ENCODE measurements around the gene OGFR.

Gene OGFR

DNA sequence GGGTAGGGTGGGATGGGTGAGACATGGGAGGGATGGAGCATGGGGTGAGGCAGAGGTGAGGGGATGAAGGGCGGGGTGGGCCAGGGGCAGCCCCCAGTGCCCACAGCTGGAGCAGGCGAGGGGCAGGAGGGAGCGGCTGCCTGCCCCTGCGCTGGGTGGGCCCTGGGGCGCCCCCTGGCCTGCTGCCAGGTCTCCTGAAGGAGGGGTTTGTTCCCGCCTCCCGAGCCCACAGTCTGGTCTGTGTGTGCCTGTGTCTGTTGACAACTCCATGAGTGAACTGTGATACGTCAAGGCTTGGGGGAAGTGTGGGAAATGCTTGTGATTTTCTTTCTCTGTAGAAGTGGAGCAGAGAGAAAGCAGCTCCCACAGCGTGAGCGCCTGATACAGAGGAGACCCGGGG lies 19.2 kb upstream of the OGFR start:
- DNase-seq = no peak

DNA sequence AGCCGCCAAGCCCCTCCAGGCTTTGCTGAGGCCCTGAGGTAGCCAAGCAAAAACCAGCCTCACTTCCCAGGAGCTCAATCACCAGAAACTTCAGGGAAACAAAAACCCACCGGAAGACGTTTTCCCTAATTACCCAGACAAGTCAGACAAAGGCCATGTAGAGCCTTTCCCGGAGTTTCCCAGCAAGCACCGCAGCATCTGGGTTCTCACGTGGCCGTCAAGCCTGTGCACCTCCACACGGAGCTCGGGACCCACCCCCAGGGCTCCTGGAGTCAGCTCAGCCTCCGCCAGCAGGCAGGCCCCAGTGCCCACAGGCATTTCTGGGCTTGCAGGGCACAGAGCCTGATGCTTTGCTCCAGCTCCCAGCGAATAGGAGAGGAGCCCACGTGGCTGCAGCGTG lies 18.5 kb upstream of the OGFR start:
- peak; percentile 74 for DNase-seq

DNA sequence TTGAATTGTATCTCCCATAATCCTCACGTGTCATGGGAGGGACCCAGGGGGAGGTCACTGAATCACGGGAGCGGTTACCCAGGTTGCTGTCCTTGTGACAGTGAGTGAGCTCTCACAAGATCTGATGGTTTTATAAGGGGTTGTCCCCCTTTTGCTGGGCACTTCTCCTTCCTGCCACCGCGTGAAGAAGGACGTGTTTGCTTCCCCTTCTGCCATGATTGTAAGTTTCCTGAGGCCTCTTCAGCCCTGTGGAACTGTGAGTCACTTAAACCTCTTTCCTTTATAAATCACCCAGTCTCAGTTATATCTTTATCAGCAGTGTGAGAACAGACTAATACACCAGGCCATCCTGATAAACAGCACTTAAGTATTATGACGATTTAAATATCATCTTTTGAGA lies 17.3 kb upstream of the OGFR start:
- DNase-seq = no peak

DNA sequence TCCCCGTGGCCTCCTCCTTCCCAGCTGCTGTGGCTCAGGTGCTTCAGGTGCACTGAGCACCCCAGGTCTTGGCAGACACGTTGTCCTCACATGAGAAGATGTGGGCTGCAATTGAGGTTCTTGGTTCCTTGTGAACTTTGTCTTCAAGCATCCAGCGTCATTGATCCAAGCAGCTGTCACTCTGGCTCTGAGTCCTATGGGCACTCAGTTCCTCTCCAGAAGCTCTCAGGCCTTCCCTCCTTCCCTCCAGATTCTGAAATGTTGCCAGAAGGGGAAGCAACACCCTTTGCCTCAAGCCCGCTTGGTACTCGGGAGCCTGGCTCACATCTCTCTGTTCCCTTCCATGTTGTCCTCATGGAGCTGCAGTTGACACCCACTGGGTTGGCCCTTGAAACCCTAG lies 16.8 kb upstream of the OGFR start:
- DNase-seq = no peak

DNA sequence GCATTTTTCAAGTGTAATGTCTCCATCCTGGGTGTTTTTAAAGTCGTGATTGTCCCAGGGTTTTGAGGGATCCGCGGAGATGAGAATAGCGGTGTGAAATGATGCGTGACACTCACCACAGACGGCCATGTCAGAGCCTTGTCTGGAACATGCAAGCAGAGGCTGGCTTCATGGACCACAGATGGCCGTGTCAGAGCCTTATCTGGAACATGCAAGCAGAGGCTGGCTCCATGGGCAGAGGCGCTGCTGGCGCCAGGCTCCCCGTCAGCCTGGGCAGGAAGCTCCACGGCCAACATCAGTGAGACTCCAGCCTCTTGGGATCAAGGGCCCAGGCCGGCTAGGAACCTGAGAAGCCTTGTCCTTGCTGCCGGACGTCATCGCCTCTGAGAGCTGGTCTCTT lies 16.0 kb upstream of the OGFR start:
- no peak for DNase-seq

DNA sequence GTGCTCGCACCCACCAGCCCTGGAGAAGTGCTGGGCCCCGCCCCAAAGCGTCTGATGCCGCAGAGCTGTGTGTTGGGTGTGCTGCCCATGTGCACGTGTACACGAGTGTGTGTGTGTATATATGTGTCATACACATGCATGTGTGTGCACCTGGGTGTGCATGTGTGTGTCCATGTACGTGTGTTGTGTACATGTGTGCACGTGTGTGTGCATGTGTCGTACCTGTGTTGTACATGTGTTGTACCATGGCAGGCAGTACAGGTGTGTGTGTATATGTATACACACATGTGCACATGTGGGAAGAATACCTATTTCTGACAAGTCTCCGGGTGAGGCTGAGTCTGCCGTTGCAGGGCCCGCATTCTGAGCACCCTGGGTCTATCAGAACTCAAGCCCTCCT lies 14.6 kb upstream of the OGFR start:
- DNase-seq = no peak

DNA sequence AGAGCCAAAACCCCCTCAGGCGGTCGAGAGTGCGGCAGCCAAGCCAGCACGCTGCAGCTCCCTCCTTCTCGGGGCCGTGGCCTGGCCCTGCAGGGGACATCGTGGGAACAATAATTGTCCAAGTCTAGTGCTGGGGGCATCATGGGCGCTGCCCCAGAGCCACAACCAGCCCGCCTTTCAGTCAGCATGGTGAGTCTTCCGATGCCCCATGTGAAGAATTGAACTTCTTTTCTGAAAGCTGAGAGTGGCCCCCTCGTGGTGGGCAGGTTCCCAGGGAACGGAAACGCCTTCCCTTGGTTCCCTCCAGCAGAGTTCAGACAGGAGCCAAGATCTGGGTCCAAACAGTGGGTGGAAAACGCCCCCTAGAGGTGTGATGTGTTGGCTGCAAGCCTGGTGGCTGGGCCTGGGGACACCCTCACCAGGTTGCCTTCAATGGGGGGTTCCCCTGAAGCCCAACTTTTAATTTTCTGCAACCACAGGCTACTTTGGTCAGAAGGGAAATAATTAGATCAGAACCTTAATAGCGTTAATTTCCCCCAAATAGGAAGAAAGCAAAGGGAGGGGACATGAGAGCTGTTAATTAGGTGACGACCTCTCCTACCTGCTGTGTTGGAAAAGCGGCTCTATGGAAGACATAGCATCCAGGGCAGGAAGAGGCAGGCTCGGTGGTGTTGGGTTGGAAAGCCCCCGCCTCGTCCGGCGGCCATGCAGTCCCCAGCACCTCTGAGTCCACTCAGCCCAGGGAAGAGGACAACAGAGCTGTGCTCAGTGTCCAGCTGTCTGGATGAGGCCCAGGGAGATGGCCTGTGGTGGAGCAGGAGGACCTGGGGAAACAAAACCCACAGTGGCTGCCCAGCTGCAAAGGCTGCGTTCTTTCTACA lies 13.1 kb upstream of the OGFR start:
- DNase-seq = peak; percentile 92

DNA sequence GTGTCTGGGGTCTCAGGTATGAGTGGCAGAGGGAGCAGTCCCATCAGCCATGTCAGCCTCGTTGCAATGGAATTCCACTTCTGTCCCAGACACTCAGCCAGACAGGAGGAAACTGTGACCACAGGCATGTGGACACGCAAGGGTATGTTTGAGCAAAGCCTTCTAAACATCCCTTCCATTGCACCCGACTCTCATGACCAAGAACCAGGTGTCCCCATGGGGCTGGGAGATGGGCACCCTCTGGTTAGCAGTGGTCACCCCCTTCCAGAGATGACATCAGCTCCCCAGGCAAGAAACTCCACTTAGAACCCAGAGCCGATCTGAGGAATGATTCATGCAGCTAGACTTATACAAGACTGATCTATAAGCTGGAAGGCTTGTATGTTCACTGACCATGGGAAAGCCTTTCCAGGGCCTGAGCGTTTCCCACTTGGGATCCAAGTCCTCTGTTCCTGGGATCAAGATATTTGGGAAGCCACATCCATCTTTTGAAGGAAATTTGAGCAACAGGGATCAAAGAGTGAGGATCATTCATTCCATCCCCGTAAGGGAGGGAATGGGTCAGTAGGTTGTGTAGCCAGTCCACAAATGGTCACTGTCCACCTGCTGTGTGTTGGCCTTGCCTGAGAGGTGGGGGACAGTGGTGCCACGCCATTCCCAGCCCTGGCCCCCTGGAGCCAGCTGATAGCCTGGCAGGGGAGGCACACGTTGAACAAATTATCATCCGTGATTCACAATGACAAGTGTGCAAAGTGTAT lies 12.3 kb upstream of the OGFR start:
- no peak for DNase-seq

DNA sequence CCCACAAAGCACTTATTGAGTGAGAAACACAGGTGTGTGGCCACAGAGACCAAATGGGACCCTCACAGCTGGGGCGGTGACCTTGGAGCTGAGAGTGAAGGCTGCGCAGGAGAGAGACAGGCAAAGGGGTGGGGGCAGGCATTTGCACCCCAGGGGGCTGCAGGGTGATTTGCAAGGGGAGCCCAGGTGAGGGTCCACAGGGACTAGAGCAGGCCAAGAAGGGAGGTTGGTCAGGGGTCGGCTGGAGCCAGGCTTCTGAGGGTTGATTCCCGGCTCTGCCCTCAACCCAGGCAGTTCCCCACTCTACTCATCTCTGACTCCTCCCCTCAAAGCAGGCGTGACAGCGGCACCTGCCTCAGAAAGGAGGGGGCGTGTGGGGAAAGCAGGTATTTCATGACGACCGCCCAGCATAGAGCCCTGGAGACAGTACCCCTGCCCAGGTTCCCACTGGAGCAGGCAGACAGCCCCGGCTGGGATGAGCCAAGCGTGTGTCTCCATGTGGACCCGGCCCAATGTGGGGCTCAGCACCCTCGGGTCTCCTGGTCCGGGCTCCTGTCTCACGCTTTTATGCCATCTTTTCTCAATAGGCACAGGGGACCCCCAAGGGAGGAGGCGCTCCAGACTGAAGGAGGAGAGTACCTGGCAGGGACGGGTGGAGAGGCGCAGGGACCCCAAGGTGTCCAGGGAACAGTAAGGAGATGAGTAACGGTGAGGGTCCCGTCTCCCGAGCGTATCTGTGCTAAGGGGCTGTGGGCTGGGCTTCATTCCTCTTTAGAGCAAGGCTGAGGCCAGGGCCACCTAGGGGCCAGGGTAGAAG lies 11.5 kb upstream of the OGFR start:
- DNase-seq = no peak

DNA sequence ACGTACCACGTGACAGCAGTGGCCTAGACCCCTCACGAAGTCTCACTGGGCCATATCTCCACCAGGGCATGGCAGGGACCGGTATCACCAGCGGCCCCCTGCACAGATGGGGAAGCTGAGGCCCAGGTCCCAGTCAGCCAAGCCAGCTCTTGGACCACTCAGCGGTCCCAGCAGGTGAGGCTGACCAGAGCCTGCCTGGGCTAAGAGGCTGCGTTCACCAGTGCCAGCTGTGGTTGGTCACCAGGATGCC lies 11.0 kb upstream of the OGFR start:
- no peak for DNase-seq

DNA sequence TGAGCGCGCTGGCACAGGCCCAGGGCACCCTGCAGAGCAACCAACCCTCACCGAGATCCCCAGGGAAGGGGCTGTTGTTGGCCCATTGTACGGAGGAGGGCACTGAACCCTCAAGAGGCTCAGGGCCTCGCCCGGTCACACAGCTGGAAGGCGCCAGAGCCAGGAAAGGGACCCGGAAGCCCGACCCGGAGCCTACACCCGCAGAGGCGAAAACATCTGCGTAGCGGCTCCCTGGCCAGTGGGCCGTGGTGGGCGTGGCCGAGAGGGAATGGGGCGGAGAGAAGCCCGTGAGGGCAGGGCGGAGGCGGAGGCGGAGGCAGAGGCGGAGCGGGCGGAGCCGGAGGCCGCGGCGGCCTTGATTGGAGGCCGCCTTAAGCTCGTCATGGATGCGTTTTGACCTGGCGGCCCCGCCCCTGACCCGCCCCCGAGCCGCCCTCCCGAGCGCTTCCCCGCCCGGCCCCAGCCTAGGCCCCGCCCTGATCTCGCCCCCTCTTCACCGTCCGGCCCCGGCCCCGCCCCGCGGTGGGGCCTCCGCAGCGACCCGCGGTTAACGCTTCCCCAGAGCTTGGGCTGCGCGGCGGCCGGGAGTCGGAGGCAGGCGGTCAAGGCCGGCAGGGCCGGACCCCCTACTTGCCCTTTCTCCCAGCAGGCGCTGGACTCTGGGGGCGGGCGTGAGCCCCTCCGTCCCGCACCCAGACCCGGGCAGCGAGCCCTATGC lies 10.5 kb upstream of the OGFR start:
- DNase-seq = peak; percentile 97

DNA sequence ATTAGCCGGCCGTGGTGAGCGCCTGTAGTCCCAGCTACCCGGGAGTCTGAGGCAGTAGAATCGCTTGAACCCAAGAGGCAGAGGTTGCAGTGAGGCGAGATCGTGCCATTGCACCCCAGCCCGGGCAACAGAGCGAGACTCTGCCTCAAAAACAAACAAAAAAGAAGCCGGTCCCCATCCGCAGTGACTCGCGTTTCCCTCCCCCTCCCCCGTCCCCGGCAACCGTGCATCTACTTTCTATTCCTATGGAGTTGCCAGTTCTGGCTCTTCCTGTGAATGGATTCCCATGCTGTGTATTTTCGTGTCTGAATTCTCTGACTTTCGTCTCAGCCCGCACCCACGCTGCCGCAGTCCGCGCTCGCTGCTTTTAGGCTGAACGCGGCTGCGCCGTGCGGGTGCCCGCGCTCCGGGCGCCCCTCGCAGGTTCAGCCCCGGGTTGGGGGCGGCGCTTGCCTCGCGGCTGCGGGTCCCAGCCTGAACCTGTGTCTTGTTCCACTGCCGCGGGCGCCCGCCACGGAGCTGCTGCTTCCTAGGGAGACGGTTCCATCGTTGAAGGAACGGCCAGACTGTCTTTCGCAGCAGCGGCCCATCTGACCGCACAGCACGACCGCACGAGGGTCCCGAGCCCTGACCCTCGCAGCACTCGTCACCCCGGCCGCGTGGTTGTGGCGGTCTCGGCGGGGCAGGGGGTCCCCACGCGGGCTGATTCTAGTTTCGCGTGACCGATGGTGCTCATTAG lies 9.4 kb upstream of the OGFR start:
- peak; percentile 88 for DNase-seq

DNA sequence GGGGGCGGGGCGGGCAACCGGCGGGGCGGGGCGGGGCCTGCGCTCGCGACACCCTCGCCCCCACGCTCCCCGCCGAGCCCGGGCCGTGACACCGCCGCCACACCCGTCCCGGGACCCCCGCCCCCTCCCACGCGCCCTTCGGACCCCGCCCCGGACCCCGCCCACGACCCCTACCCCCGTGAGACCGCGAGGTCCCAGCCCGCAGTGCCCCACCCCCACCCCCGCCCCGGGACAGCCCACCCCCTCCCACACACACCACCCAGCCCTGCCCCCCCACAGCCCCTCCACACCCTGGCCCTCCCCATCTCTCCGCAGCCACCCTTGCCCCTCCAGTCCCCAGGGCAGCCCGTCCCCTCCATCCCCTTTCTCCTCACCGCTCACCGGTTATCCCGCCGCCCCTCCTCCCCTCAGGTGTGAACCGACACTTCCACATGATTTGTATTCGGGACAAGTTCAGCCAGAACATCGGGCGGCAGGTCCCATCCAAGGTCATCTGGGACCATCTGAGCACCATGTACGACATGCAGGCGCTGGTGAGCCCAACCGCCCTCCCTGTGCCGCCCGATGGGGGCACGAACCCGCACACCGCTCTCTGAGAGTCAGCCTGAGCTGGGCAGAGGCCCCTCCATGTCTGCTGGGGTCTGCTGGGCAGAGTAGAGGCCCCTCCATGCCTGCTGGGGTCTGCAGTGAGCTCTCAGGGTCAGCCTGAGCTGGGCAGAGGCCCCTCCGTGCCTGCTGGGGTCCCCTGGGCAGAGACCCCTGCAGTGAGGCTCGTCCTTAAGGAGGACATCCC lies 7.7 kb upstream of the OGFR start:
- peak; percentile 21 for DNase-seq

DNA sequence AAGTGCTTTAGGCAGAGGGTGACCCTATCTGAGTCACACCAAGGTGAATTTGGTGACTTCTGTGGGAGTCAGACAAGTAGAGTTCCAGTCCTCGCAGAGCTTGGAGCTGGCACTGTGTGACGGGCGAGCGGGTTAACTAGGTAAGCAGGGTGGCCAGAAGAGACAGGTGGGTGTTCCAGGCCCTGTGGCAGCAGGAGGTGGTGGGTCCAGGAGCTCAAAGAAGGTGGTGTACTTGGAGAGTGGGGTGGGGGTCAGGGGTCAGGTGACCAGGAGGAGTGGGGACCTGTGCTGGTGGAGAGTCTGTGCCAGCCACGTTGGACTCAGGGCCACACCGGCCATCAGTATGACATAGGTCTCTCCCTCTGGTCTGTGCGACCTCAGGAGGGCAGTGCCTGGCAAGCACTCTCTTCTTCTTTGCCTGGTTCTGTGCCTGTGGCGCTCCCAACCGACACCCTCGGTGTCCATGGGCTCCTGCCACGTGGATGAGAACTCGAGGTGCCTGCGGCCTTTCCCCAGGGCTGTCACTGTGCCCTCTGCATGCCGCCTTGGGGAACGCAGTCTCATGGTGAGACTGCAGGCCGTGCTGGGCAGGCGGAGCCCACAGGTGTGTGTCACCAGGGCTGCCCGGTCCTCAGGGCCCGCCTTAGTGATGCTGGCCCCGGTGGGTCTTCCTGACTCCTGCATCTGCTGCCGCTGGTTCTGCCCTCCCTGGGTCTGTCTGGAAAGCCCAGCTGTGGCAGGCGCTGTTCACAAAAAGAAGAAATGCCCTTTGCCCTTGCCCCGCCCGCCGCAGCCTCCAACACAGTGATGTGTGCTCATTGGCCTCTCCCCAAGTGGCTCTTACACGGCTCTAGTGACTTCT lies 6.7 kb upstream of the OGFR start:
- DNase-seq = no peak

DNA sequence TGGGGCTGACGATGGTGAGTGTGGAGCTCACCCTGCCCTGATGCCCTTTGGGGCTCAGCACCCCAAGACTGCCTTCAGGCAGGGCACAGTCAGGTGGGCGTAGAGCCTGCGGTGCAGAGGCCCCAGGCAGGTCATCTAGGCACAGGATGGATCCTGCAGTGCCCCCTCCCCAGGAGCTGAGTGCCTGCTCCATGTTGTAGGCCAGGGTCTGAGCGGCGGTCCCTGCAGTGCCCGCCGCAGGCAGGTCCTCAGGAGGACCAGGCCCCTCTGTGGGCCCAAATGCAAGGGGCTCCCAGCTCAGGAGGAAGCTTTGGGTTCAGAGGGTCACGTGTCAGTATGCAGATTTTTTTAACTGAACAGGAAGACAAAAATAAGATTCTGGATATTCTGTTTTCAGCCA lies 5.6 kb upstream of the OGFR start:
- no peak for DNase-seq

DNA sequence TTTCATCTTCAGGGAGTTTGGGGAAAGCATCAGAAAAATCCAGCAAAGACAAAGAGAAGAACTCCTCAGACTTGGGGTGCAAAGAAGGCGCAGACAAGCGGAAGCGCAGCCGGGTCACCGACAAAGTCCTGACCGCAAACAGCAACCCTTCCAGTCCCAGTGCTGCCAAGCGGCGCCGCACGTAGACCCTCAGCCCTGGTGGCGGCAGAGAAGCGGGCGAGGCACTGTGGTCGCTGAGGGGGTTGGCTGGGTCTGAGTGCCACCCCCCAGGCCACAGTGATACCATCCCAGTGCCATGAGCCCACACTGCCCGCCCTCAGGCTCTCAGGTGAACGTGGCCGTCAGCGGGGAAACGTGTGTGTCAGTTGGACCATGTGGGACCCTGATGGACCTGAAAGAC lies 5.2 kb upstream of the OGFR start:
- no peak for DNase-seq

DNA sequence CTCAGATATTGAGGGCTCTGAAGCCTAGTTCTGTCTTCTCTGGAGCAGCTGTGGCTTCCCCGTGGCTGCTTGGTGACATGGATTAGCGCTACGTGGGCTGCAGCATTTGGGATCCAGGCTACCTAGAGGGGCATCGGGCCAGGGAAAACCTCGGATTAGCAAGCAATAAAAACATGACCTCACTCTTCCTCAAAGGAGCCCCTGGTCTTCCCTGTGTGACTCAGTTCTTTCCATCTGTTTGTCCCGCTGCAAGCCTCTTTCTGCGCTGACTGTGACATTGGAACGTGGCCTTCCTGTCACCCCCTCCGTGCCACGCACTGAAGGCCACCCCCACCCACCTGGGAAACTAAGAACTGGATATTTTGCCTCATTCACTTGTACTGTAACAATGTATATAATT lies 4.8 kb upstream of the OGFR start:
- no peak for DNase-seq

DNA sequence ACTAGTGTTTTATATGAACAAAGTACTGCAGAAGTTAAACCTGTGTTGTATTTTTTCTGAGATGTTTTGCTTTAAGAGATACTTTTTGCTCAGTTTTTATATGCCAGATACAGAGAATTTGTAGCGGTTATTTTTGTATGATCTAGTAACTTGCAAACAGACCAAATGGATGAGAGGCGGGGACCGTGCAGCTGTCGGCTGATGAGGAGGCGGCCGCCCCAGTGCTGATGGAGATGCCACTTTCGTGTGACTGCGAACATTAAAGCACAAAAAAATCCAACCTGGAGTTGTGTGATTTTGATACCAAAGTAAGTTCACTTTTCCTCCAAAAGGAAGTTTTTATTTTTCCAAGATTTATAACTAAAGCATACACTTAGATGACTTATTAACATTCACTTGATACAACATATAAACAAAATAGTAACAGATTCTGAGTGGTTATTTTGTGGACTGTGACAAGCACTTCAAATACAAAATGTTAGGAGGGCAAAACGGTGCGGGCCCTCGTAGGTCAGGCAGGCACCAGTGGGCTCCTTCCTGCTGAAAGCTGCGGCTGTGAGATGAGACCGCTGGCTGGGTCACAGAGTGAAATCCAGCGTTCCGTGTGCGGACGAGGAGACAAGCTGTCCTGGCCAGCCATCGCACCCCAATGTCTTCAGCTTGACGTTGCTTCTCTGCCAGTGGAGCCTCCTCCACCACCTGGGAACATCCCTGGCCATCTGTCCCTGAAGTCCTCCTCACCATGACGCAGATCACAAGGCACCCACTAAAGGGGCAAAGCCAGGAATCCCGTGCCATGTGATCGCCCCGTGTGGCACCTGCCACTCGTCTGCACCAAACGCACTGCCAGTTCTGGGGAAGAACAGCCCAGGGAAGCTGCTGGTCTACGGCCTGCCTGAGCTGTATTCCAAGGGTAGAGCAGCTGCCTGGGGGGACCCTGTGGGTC lies 4.0 kb upstream of the OGFR start:
- DNase-seq = no peak

DNA sequence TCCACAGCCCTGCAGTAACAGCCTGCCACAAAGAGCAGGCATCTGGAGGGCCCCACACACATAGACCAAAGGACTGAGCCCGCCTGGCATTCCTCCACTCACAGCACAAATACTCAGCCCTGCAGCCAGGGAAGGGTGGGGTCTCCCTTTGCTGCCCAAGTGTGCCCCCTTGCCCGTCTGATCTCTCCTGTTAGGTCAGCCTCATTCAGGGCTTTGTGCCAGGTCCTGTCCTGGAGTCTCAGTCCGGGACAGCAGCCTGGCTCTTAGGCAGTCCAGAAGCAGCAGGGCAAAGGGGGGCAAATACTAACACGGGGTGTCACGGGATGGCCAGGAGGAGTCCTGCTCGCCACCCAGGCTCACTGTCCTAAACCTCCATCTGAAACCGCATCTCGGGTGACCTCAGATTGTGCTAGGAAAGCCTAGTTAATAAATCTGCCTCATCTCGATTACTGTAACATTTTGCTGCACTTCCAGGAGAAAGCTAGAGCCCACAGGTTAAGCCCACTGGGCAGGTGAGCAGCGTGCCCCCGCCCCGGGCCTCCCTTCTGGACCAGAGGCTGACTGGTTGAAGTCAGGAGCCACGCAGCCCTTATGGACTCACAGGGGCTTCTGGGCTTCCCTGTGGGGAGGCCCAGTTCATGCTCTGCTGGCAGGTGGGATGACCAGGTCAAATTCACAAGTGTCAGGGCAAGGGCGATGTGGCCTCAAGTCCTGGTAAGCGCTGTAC lies 3.2 kb upstream of the OGFR start:
- DNase-seq = no peak
